Keratinocyte (primary cell): ENCODE results near the gene KCNH1. TPM values are rescaled to one million over a fixed set of nuclear protein-coding genes. Genes with fewer than 3 reads are reported as not detected.

Source experiments
- DNase-seq: peaks from one replicate; pipeline ENCODE4 v3.0.0-alpha.2; 2011; ENCODE audit warnings: low read depth, missing footprints, low spot score
- FAIRE-seq: peaks from 2 replicates; lab custom pipeline; 2011; peaks lifted over from hg19 to GRCh38; lab: Jason Lieb, UNC
- H2AFZ ChIP-seq: 2 replicates; pipeline ENCODE4 v1.6.0; 2012; ENCODE audit warnings: low read length, control low read depth, inconsistent platforms; ENCODE audit not compliant: control insufficient read depth
- H3K27ac ChIP-seq: 2 replicates; pipeline ENCODE4 v1.5.1; 2011; ENCODE audit warnings: low read length; ENCODE audit not compliant: control insufficient read depth, insufficient read depth
- H3K27me3 ChIP-seq: 3 replicates; pipeline ENCODE4 v1.6.0; 2011; ENCODE audit warnings: low read length; ENCODE audit not compliant: control insufficient read depth, insufficient read depth; ENCODE audit errors: extremely low read depth
- H3K36me3 ChIP-seq, 2 experiments: 2 replicates in 1 of 2; 3 replicates in 1 of 2; pipeline ENCODE4 v1.5.1; 2011; ENCODE audit warnings: low read length in 2 of 2, mild to moderate bottlenecking in 1 of 2; ENCODE audit not compliant: control insufficient read depth in 2 of 2, insufficient read depth in 2 of 2; ENCODE audit errors: extremely low read depth in 1 of 2
- H3K4me1 ChIP-seq: 3 replicates; pipeline ENCODE4 v1.5.1; 2011; ENCODE audit warnings: low read length; ENCODE audit not compliant: control insufficient read depth, insufficient read depth; ENCODE audit errors: extremely low read depth
- H3K4me2 ChIP-seq: 3 replicates; pipeline ENCODE4 v1.6.0; 2011; ENCODE audit warnings: low read depth, low read length; ENCODE audit not compliant: control insufficient read depth, insufficient read depth; ENCODE audit errors: extremely low read depth
- H3K4me3 ChIP-seq, 3 experiments: fragments of 200-600 bp in 1 of 3; sonication (generic) in 1 of 3; 2 replicates in 2 of 3; 3 replicates in 1 of 3; pipeline ENCODE4 v1.5.1; 2011 to 2016; ENCODE audit warnings: low read length in 3 of 3, mild to moderate bottlenecking in 3 of 3, control low read depth in 2 of 3, inconsistent platforms in 1 of 3, low read depth in 1 of 3, mixed read lengths in 1 of 3, mixed run types in 1 of 3, moderate library complexity in 1 of 3; ENCODE audit not compliant: control insufficient read depth in 2 of 3, insufficient read depth in 2 of 3; ENCODE audit errors: extremely low read depth in 1 of 3
- H3K79me2 ChIP-seq: 2 replicates; pipeline ENCODE4 v1.6.0; 2012; ENCODE audit warnings: low read length; ENCODE audit not compliant: control insufficient read depth, insufficient read depth
- H3K9ac ChIP-seq: 3 replicates; pipeline ENCODE4 v1.6.0; 2011; ENCODE audit warnings: low read length; ENCODE audit not compliant: control insufficient read depth, insufficient read depth; ENCODE audit errors: extremely low read depth
- H3K9me1 ChIP-seq: 3 replicates; pipeline ENCODE4 v1.6.0; 2011; ENCODE audit warnings: low read length; ENCODE audit not compliant: control insufficient read depth, insufficient read depth; ENCODE audit errors: extremely low read depth
- H3K9me3 ChIP-seq: 2 replicates; pipeline ENCODE4 v1.5.1; 2012; ENCODE audit warnings: low read depth, low read length; ENCODE audit not compliant: control insufficient read depth
- H4K20me1 ChIP-seq: 3 replicates; pipeline ENCODE4 v1.6.0; 2011; ENCODE audit warnings: low read length; ENCODE audit not compliant: control insufficient read depth, insufficient read depth; ENCODE audit errors: extremely low read depth
- CTCF ChIP-seq, 3 experiments: IDR thresholded peaks in 1 of 3; conservative IDR thresholded peaks in 1 of 3; optimal IDR thresholded peaks in 1 of 3; 2 replicates in 2 of 3; 3 replicates in 1 of 3; pipeline versions ENCODE3 to v1.5.1; 2011; ENCODE audit warnings: low read length in 3 of 3, mild to moderate bottlenecking in 3 of 3, moderate library complexity in 2 of 3, control low read depth in 1 of 3, inconsistent platforms in 1 of 3; ENCODE audit not compliant: insufficient read depth in 2 of 3; ENCODE audit errors: extremely low read depth in 1 of 3
- EZH2 ChIP-seq: IDR thresholded peaks from one replicate; pipeline ENCODE4 v1.6.1; 2012; ENCODE audit warnings: inconsistent platforms, mild to moderate bottlenecking, low read length, moderate library complexity
- dilution Hi-C: fragments of 300-500 bp; cut with MboI; formaldehyde crosslinking; loops from one replicate; pipeline ENCODE4 v1.7.0; 2020; ENCODE audit warnings: low sequenced_read_pairs; ENCODE audit not compliant: extremely low pct_ligation_motif_present
- polyA plus RNA-seq, 5 experiments: library from polyadenylated mRNA; depleted of rRNA in 3 of 5; stranded (reverse) in 3 of 5; stranded (forward) in 1 of 5; unstranded in 1 of 5; fragments of >200 nt; gene quantifications; 1 replicate in 1 of 5; 2 replicates in 3 of 5; 3 replicates in 1 of 5; pipeline versions ENCODE4 v1.2.1 to v1.2.3, GENCODE V29; 2011 to 2012; ENCODE audit warnings: missing spikeins in 2 of 5, low read depth in 1 of 5, low replicate concordance in 1 of 5

Gene KCNH1
- polyA plus RNA-seq, 1 donor (not counting 4 experiments of a cell fraction or from before 2014, with no cell fraction given), result not detected

- H3K4me1 ChIP-seq, result no peaks in the 10 kb centered on the region
- H3K9ac ChIP-seq, result no peak overlapping the region
- dilution Hi-C loops, result no loop called here
- no peak for TF ChIP-seq CTCF (optimal IDR thresholded peaks at IDR 0.05 in 1 of 3, IDR thresholded peaks at IDR 0.05 in 1 of 3, conservative IDR thresholded peaks at IDR 0.05 in 1 of 3; ENCODE audit: extremely low read depth in 1 of 3, insufficient read depth in 2 of 3, low read length in 3 of 3)
- no peak for TF ChIP-seq EZH2
- H3K79me2 ChIP-seq, result no peaks in the 10 kb centered on the region
- H4K20me1 ChIP-seq, result no peaks in the 10 kb centered on the region
- FAIRE-seq, result no peak
- no peaks in the 10 kb centered on the region for H3K27me3 ChIP-seq
- no peak overlapping the region for H3K4me2 ChIP-seq
- no peak overlapping the region for H3K4me3 ChIP-seq
- H3K9me3 ChIP-seq, result no peaks in the 10 kb centered on the region
- H2AFZ ChIP-seq, result no peak overlapping the region
- H3K27ac ChIP-seq, result no peak overlapping the region
- no peaks in the 10 kb centered on the region for H3K36me3 ChIP-seq
- no peaks in the 10 kb centered on the region for H3K9me1 ChIP-seq
- DNase-seq, result no peak
These were observed 141.1 kb downstream of the KCNH1 start for GRCh38 chr1:210992837-210993236.

- dilution Hi-C loops, result no loop called here
These were observed 144.0 kb downstream of the KCNH1 start for GRCh38 chr1:210989905-210990304.

More at GRCh38 chr1:210989905-210990304, 144.0 kb downstream of the KCNH1 start:
- H3K9me1 ChIP-seq, result no peaks in the 10 kb centered on the region
- DNase-seq (no peak), FAIRE-seq (no peak)
- H4K20me1 ChIP-seq, result no peaks in the 10 kb centered on the region
- no peaks in the 10 kb centered on the region for H3K27me3 ChIP-seq
- H3K4me3 ChIP-seq, result no peak overlapping the region
- no peak overlapping the region for H3K9ac ChIP-seq
- H2AFZ ChIP-seq, result no peak overlapping the region
- no peaks in the 10 kb centered on the region for H3K4me1 ChIP-seq
- no peak overlapping the region for H3K27ac ChIP-seq
- no peaks in the 10 kb centered on the region for H3K79me2 ChIP-seq
- TF ChIP-seq CTCF (optimal IDR thresholded peaks at IDR 0.05 in 1 of 3, IDR thresholded peaks at IDR 0.05 in 1 of 3, conservative IDR thresholded peaks at IDR 0.05 in 1 of 3; ENCODE audit: extremely low read depth in 1 of 3, insufficient read depth in 2 of 3, low read length in 3 of 3), result no peak
- TF ChIP-seq EZH2, result no peak
- H3K36me3 ChIP-seq, result no peaks in the 10 kb centered on the region
- no peak overlapping the region for H3K4me2 ChIP-seq
- no peaks in the 10 kb centered on the region for H3K9me3 ChIP-seq
